Neural crest cell (in vitro differentiated cells): ENCODE results near the gene DIP2C. TPM values are rescaled to one million over a fixed set of nuclear protein-coding genes. Genes with fewer than 3 reads are reported as not detected.

Source experiments
- DNase-seq: peaks from one replicate; pipeline ENCODE4 v3.0.0; 2021; ENCODE audit warnings: low read depth, mixed read lengths, low spot score
- H3K27ac Mint-ChIP-seq: one replicate; pipeline ENCODE4 v1.8.0; 2021; ENCODE audit warnings: mild to moderate bottlenecking, mixed read lengths; ENCODE audit not compliant: unreplicated experiment
- H3K27me3 Mint-ChIP-seq: 2 replicates; pipeline ENCODE4 v1.8.0; 2021; ENCODE audit warnings: low read depth, mild to moderate bottlenecking, mixed read lengths
- H3K36me3 Mint-ChIP-seq: 2 replicates; pipeline ENCODE4 v1.8.0; 2021; ENCODE audit warnings: low read depth, mild to moderate bottlenecking, mixed read lengths
- H3K4me1 Mint-ChIP-seq: 2 replicates; pipeline ENCODE4 v1.8.0; 2021; ENCODE audit warnings: mixed read lengths
- H3K4me3 Mint-ChIP-seq: one replicate; pipeline ENCODE4 v1.8.0; 2021; ENCODE audit warnings: mild to moderate bottlenecking, mixed read lengths
- H3K9me3 Mint-ChIP-seq: 2 replicates; pipeline ENCODE4 v1.8.0; 2021; ENCODE audit warnings: mixed read lengths
- total RNA-seq: library from RNA; stranded (reverse); gene quantifications from 2 replicates; pipeline ENCODE4 v1.2.1, GENCODE V29; 2021
- TF ChIP-seq, protein P1 (sequence below): fragments of 200-600 bp; sonication (generic); conservative IDR thresholded peaks from 2 replicates; pipeline ENCODE4 v1.5.0; 2021; ENCODE audit warnings: antibody characterized with exemption, mild to moderate bottlenecking

DIP2C gene
- total RNA-seq, 1 donor from 2014 or later, result 21.7 TPM

DNA sequence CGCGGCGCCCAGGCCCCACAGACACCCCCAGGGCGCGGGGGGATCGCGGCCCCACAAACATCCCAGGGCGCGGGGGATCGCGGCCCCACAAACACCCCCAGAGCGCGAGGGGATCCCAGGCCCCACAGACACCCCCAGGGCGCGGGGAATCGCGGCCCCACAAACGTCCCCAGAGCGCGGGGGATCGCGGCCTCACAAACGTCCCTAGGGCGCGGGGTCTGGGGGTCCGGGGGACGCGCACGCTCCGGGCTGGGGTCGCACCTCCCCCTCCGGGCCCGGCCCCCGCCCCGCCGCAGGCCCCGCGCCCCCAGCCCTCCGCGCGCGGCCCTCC, 382 bp downstream of the DIP2C start:
- peaks cover 16% of the 10 kb centered on the region for H3K27me3 Mint-ChIP-seq
- TF ChIP-seq, protein P1, sequence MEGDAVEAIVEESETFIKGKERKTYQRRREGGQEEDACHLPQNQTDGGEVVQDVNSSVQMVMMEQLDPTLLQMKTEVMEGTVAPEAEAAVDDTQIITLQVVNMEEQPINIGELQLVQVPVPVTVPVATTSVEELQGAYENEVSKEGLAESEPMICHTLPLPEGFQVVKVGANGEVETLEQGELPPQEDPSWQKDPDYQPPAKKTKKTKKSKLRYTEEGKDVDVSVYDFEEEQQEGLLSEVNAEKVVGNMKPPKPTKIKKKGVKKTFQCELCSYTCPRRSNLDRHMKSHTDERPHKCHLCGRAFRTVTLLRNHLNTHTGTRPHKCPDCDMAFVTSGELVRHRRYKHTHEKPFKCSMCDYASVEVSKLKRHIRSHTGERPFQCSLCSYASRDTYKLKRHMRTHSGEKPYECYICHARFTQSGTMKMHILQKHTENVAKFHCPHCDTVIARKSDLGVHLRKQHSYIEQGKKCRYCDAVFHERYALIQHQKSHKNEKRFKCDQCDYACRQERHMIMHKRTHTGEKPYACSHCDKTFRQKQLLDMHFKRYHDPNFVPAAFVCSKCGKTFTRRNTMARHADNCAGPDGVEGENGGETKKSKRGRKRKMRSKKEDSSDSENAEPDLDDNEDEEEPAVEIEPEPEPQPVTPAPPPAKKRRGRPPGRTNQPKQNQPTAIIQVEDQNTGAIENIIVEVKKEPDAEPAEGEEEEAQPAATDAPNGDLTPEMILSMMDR, result no peak
- no peaks in the 10 kb centered on the region for H3K9me3 Mint-ChIP-seq
- peak overlapping the region; percentile 93 for H3K4me3 Mint-ChIP-seq
- H3K36me3 Mint-ChIP-seq, result no peaks in the 10 kb centered on the region
- no peak for DNase-seq
- peaks cover 49% of the 10 kb centered on the region for H3K4me1 Mint-ChIP-seq
- H3K27ac Mint-ChIP-seq, result no peak overlapping the region

GRCh38 chr10:688312-689120, 952 bp downstream of the DIP2C start:
- DNase-seq, result peak; percentile 37
- Mint-ChIP-seq H3K9me3 (no peaks in the 10 kb centered on the region), H3K36me3 (no peaks in the 10 kb centered on the region), H3K4me3 (peak overlapping the region; percentile 93), H3K4me1 (peaks cover 55% of the 10 kb centered on the region), H3K27ac (no peak overlapping the region), H3K27me3 (peaks cover 11% of the 10 kb centered on the region)
- TF ChIP-seq, protein P1, result peak; percentile 16

GRCh38 chr10:687583-688311, 1.7 kb downstream of the DIP2C start:
- Mint-ChIP-seq H3K9me3 (peaks cover 2% of the 10 kb centered on the region), H3K4me3 (peak overlapping the region; percentile 93), H3K36me3 (no peaks in the 10 kb centered on the region), H3K27ac (no peak overlapping the region), H3K4me1 (peaks cover 62% of the 10 kb centered on the region), H3K27me3 (peaks cover 7% of the 10 kb centered on the region)
- TF ChIP-seq, protein P1, result no peak
- no peak for DNase-seq

GRCh38 chr10:686155-686931, 3.1 kb downstream of the DIP2C start:
- H3K9me3 Mint-ChIP-seq, result peaks cover 2% of the 10 kb centered on the region
- no peaks in the 10 kb centered on the region for H3K36me3 Mint-ChIP-seq
- H3K27ac Mint-ChIP-seq, result no peak overlapping the region
- H3K4me3 Mint-ChIP-seq, result peak overlapping the region; percentile 81
- no peak for DNase-seq
- peaks cover 67% of the 10 kb centered on the region for H3K4me1 Mint-ChIP-seq
- H3K27me3 Mint-ChIP-seq, result no peaks in the 10 kb centered on the region
- TF ChIP-seq, protein P1, result no peak

DNA sequence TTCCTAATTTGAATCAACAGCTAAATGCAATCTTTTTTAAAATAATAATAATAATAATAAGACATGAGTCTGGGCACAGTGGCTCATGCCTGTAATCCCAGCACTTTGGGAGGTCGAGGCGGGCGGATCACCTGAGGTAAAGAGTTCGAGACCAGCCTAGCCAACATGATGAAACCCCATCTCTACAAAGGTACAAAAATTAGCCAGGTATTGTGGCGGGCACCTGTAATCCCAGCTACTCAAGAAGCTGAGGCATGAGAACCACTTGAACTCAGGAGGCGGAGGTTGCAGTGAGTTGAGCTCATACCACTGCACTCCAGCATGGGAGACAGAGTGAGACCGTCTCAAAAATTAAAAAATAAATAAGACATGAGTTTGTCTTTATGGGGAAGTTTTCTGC, 3.9 kb downstream of the DIP2C start:
- H3K4me1 Mint-ChIP-seq, result peaks cover 61% of the 10 kb centered on the region
- H3K27ac Mint-ChIP-seq, result no peak overlapping the region
- H3K4me3 Mint-ChIP-seq, result peak overlapping the region; percentile 44
- peaks cover 2% of the 10 kb centered on the region for H3K9me3 Mint-ChIP-seq
- H3K27me3 Mint-ChIP-seq, result no peaks in the 10 kb centered on the region
- H3K36me3 Mint-ChIP-seq, result no peaks in the 10 kb centered on the region
- no peak for DNase-seq
- TF ChIP-seq, protein P1, result no peak
